ENCODE results near the gene CHTOP.

CHTOP gene

DNA sequence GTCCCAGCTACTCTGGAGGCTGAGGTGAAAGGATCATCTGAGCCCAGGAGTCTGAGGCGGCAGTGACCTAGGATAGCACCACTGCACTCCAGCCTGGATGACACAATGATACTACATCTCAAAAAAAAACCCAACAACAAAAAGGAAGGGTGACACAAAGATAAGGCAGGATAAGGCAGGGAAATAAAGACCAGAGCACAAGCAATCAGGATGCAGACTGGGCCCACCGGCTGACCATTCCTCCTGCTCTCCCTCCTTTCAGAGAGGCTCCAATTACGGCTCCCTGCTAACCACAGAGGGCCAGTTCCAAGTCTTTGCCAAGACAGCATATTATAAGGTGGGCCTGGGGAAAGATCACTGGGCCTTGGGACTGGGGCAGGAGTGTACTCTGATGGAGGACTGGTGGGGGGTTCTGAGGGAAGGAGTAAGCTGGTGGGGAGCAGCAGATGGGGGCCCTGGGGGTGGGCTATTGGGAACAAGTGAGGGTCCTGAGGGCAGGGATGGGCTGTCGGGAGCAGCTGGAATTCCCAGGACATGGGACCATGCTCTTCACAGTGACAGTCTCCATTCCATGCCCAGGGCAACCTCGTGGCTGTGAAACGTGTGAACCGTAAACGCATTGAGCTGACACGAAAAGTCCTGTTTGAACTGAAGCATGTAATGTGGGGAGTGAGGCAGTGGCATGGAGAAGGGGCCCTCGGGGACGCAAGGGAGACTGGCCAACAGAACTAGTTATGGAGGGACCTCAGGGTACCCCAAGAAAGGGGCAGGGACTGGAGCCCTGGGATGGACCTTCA is 51.9 kb downstream of the CHTOP start:
- Histone ChIP-seq H3K14ac (ENCODE audit: low read length in 2 of 2) (no peak overlapping the region), H3K79me1 (replicated peaks; ENCODE audit: low read length, poor library complexity, severe bottlenecking) (no peaks in the 10 kb centered on the region), H3K36me3 (ENCODE audit: control insufficient read depth in 1 of 2, insufficient read depth in 2 of 2, low read depth in 1 of 2, low read length in 2 of 2) (peaks cover 0 to 55% of the 10 kb centered on the region in 2 experiments), H3K9ac (ENCODE audit: low read length) (no peak overlapping the region), H3K18ac (ENCODE audit: low read depth in 1 of 2, low read length in 2 of 2) (no peak overlapping the region), H4K8ac (ENCODE audit: low read length) (no peak overlapping the region), H3K9me3 (ENCODE audit: control insufficient read depth, low read length) (no peaks in the 10 kb centered on the region), H3K4ac (ENCODE audit: low read depth in 1 of 2, low read length in 2 of 2) (no peak overlapping the region), H2BK12ac (ENCODE audit: low read length in 2 of 2) (no peak overlapping the region), H2BK15ac (ENCODE audit: low read depth, poor library complexity, severe bottlenecking) (no peak overlapping the region), H3K4me2 (ENCODE audit: low read length, poor library complexity, severe bottlenecking) (no peak overlapping the region), H3K27me3 (ENCODE audit: control insufficient read depth in 1 of 2, insufficient read depth in 1 of 2, low read length in 2 of 2) (peaks cover 0 to 29% of the 10 kb centered on the region in 2 experiments), H3K4me3 (ENCODE audit: insufficient read depth in 1 of 2, low read depth in 1 of 2, low read length in 2 of 2) (no peak overlapping the region), H2AFZ (ENCODE audit: low read depth, low read length) (no peak overlapping the region), H2BK5ac (ENCODE audit: low read depth, low read length, poor library complexity, severe bottlenecking) (no peak overlapping the region), H3K4me1 (ENCODE audit: control insufficient read depth, insufficient read depth, low read depth, low read length) (peaks cover 2% of the 10 kb centered on the region), H2AK5ac (ENCODE audit: low read length, severe bottlenecking) (no peak overlapping the region), H3K27ac (ENCODE audit: low read length, poor library complexity, severe bottlenecking) (no peak overlapping the region), H3K23ac (ENCODE audit: low read length in 2 of 2) (no peak overlapping the region), H4K91ac (ENCODE audit: low read length) (no peak overlapping the region), H2BK120ac (ENCODE audit: low read depth, low read length) (no peak overlapping the region)
- 87% methylated on average over 10 of the region's 11 CpGs for WGBS
- DNase-seq = no peak

DNA sequence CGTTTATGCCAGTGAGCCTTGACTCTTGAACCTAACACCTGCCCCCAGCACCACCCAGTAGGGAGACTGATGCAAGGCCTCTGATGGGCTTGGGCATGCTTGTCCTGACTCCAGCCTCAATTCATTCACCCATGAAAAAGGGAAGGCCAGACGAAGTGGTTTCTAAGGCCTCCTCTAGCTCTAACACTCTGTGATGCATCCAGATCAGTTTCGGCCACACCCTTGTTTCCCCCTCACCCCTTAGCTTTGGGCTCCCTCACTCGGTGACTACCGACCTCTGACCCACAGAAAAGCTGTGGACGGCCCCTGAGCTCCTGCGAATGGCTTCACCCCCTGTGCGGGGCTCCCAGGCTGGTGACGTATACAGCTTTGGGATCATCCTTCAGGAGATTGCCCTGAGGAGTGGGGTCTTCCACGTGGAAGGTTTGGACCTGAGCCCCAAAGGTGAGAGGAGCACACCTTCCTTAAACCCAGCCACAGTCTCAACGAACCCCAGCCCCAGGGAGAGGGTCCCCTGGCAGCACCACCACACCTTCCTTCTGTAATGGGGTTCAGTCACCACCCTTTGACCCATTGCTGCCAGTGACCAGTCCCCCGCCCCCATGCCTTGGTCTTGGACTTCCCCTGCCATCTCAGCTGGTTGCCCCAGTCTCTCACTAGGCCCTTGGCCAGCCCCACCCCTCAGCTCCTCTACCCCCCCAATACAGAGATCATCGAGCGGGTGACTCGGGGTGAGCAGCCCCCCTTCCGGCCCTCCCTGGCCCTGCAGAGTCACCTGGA is 53.7 kb downstream of the CHTOP start:
- H4K91ac ChIP-seq (ENCODE audit: low read length) = no peak overlapping the region
- H2BK15ac ChIP-seq (ENCODE audit: low read depth, poor library complexity, severe bottlenecking) = no peak overlapping the region
- H2AFZ ChIP-seq (ENCODE audit: low read depth, low read length) = no peak overlapping the region
- 86% methylated on average over 16 of the region's 16 CpGs for WGBS
- H3K4ac ChIP-seq (ENCODE audit: low read depth in 1 of 2, low read length in 2 of 2) = no peak overlapping the region
- no peak overlapping the region for H3K23ac ChIP-seq (ENCODE audit: low read length in 2 of 2)
- H3K18ac ChIP-seq (ENCODE audit: low read depth in 1 of 2, low read length in 2 of 2) = no peak overlapping the region
- no peak overlapping the region for H3K27ac ChIP-seq (ENCODE audit: low read length, poor library complexity, severe bottlenecking)
- no peak overlapping the region for H3K4me2 ChIP-seq (ENCODE audit: low read length, poor library complexity, severe bottlenecking)
- H2AK5ac ChIP-seq (ENCODE audit: low read length, severe bottlenecking) = no peak overlapping the region
- H3K9me3 ChIP-seq (ENCODE audit: control insufficient read depth, low read length) = no peaks in the 10 kb centered on the region
- no peak overlapping the region for H3K9ac ChIP-seq (ENCODE audit: low read length)
- no peak overlapping the region for H3K4me3 ChIP-seq (ENCODE audit: insufficient read depth in 1 of 2, low read depth in 1 of 2, low read length in 2 of 2)
- peaks cover 0 to 51% of the 10 kb centered on the region in 2 experiments for H3K36me3 ChIP-seq (ENCODE audit: control insufficient read depth in 1 of 2, insufficient read depth in 2 of 2, low read depth in 1 of 2, low read length in 2 of 2)
- no peak overlapping the region for H4K8ac ChIP-seq (ENCODE audit: low read length)
- H3K4me1 ChIP-seq (ENCODE audit: control insufficient read depth, insufficient read depth, low read depth, low read length) = peaks cover 2% of the 10 kb centered on the region
- no peak overlapping the region for H2BK5ac ChIP-seq (ENCODE audit: low read depth, low read length, poor library complexity, severe bottlenecking)
- no peak for DNase-seq
- no peak overlapping the region for H2BK12ac ChIP-seq (ENCODE audit: low read length in 2 of 2)
- H2BK120ac ChIP-seq (ENCODE audit: low read depth, low read length) = no peak overlapping the region
- no peaks in the 10 kb centered on the region for H3K79me1 ChIP-seq (replicated peaks; ENCODE audit: low read length, poor library complexity, severe bottlenecking)
- H3K27me3 ChIP-seq (ENCODE audit: control insufficient read depth in 1 of 2, insufficient read depth in 1 of 2, low read length in 2 of 2) = peaks cover 0 to 16% of the 10 kb centered on the region in 2 experiments
- no peak overlapping the region for H3K14ac ChIP-seq (ENCODE audit: low read length in 2 of 2)

DNA sequence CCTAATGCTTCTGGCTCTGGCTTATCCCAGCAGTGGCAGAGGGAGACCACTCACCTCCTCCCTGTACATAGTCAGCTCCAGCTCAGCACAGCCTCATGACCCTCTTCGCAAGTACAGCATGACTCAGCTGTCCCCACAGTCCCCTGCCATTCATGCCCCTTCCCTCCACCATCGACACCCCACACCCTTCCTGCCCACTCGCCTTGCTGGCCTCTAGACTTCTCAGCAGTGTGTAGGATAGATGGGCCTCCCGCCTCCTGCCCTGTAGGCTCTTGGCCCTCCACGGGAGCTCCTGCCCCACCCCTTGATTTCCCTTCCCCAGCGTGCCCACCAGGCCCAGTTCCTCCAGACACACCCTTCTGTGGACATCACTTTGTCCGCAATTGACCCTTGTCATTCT is 54.4 kb downstream of the CHTOP start:
- Histone ChIP-seq H3K4me3 (ENCODE audit: insufficient read depth in 1 of 2, low read depth in 1 of 2, low read length in 2 of 2) (no peak overlapping the region), H2AFZ (ENCODE audit: low read depth, low read length) (no peak overlapping the region), H3K4me1 (ENCODE audit: control insufficient read depth, insufficient read depth, low read depth, low read length) (peaks cover 2% of the 10 kb centered on the region), H3K79me1 (replicated peaks; ENCODE audit: low read length, poor library complexity, severe bottlenecking) (no peaks in the 10 kb centered on the region), H4K8ac (ENCODE audit: low read length) (no peak overlapping the region), H2BK15ac (ENCODE audit: low read depth, poor library complexity, severe bottlenecking) (no peak overlapping the region), H3K27ac (ENCODE audit: low read length, poor library complexity, severe bottlenecking) (no peak overlapping the region), H2BK12ac (ENCODE audit: low read length in 2 of 2) (no peak overlapping the region), H3K14ac (ENCODE audit: low read length in 2 of 2) (no peak overlapping the region), H3K36me3 (ENCODE audit: control insufficient read depth in 1 of 2, insufficient read depth in 2 of 2, low read depth in 1 of 2, low read length in 2 of 2) (peaks cover 0 to 43% of the 10 kb centered on the region in 2 experiments), H3K9me3 (ENCODE audit: control insufficient read depth, low read length) (no peaks in the 10 kb centered on the region), H3K18ac (ENCODE audit: low read depth in 1 of 2, low read length in 2 of 2) (peak overlapping the region in 1 of 2 experiments; percentile 0), H2BK5ac (ENCODE audit: low read depth, low read length, poor library complexity, severe bottlenecking) (no peak overlapping the region), H3K4ac (ENCODE audit: low read depth in 1 of 2, low read length in 2 of 2) (no peak overlapping the region), H2BK120ac (ENCODE audit: low read depth, low read length) (no peak overlapping the region), H3K27me3 (ENCODE audit: control insufficient read depth in 1 of 2, insufficient read depth in 1 of 2, low read length in 2 of 2) (peaks cover 0 to 12% of the 10 kb centered on the region in 2 experiments), H3K4me2 (ENCODE audit: low read length, poor library complexity, severe bottlenecking) (no peak overlapping the region), H4K91ac (ENCODE audit: low read length) (no peak overlapping the region), H3K9ac (ENCODE audit: low read length) (no peak overlapping the region), H2AK5ac (ENCODE audit: low read length, severe bottlenecking) (no peak overlapping the region), H3K23ac (ENCODE audit: low read length in 2 of 2) (no peak overlapping the region)
- no peak for DNase-seq
- WGBS = 88% methylated on average over 7 of the region's 7 CpGs

DNA sequence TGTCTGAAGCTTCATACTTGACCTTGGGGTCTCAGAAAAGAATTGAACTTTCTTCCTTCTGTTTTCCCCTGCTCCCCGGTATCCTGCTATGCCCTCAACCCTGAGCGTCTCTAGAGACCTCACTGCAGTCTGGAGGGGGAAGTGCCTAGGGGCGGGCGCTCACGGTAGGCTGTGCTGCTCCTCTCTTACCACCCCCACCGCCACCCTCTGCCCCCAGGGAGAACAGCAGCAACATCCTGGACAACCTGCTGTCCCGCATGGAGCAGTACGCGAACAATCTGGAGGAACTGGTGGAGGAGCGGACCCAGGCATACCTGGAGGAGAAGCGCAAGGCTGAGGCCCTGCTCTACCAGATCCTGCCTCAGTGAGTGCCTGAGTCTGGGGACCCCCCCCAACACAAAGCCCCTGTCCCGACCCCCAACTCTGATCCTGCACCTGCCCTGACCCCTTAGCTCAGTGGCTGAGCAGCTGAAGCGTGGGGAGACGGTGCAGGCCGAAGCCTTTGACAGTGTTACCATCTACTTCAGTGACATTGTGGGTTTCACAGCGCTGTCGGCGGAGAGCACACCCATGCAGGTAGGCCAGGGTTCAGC is 55.0 kb downstream of the CHTOP start:
- no peak overlapping the region for H2BK15ac ChIP-seq (ENCODE audit: low read depth, poor library complexity, severe bottlenecking)
- no peak overlapping the region for H3K4ac ChIP-seq (ENCODE audit: low read depth in 1 of 2, low read length in 2 of 2)
- no peak overlapping the region for H2AK5ac ChIP-seq (ENCODE audit: low read length, severe bottlenecking)
- H3K79me1 ChIP-seq (replicated peaks; ENCODE audit: low read length, poor library complexity, severe bottlenecking) = no peaks in the 10 kb centered on the region
- no peak overlapping the region for H2BK12ac ChIP-seq (ENCODE audit: low read length in 2 of 2)
- no peak overlapping the region for H3K9ac ChIP-seq (ENCODE audit: low read length)
- peaks cover 2% of the 10 kb centered on the region for H3K4me1 ChIP-seq (ENCODE audit: control insufficient read depth, insufficient read depth, low read depth, low read length)
- H2BK5ac ChIP-seq (ENCODE audit: low read depth, low read length, poor library complexity, severe bottlenecking) = no peak overlapping the region
- WGBS = 88% methylated on average over 18 of the region's 18 CpGs
- no peak overlapping the region for H4K8ac ChIP-seq (ENCODE audit: low read length)
- no peak overlapping the region for H2BK120ac ChIP-seq (ENCODE audit: low read depth, low read length)
- no peak overlapping the region for H3K23ac ChIP-seq (ENCODE audit: low read length in 2 of 2)
- H3K9me3 ChIP-seq (ENCODE audit: control insufficient read depth, low read length) = no peaks in the 10 kb centered on the region
- peaks cover 0 to 39% of the 10 kb centered on the region in 2 experiments for H3K36me3 ChIP-seq (ENCODE audit: control insufficient read depth in 1 of 2, insufficient read depth in 2 of 2, low read depth in 1 of 2, low read length in 2 of 2)
- no peak overlapping the region for H4K91ac ChIP-seq (ENCODE audit: low read length)
- no peak overlapping the region for H2AFZ ChIP-seq (ENCODE audit: low read depth, low read length)
- H3K4me3 ChIP-seq (ENCODE audit: insufficient read depth in 1 of 2, low read depth in 1 of 2, low read length in 2 of 2) = no peak overlapping the region
- no peak overlapping the region for H3K4me2 ChIP-seq (ENCODE audit: low read length, poor library complexity, severe bottlenecking)
- DNase-seq = no peak
- H3K27ac ChIP-seq (ENCODE audit: low read length, poor library complexity, severe bottlenecking) = no peak overlapping the region
- H3K27me3 ChIP-seq (ENCODE audit: control insufficient read depth in 1 of 2, insufficient read depth in 1 of 2, low read length in 2 of 2) = peaks cover 0 to 12% of the 10 kb centered on the region in 2 experiments
- H3K14ac ChIP-seq (ENCODE audit: low read length in 2 of 2) = no peak overlapping the region
- no peak overlapping the region for H3K18ac ChIP-seq (ENCODE audit: low read depth in 1 of 2, low read length in 2 of 2)

Measured in mesenchymal stem cell (in vitro differentiated cells and primary cell).